ENCODE results near the gene FANCC.

GRCh38 chr9:95148208-95148520 is 169.3 kb downstream of the FANCC start:
- TF ChIP-seq CREB1 (IDR thresholded peaks at IDR 0.05; ENCODE audit: low read depth) = no peak
- TF ChIP-seq, protein P1, sequence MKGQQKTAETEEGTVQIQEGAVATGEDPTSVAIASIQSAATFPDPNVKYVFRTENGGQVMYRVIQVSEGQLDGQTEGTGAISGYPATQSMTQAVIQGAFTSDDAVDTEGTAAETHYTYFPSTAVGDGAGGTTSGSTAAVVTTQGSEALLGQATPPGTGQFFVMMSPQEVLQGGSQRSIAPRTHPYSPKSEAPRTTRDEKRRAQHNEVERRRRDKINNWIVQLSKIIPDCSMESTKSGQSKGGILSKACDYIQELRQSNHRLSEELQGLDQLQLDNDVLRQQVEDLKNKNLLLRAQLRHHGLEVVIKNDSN (IDR thresholded peaks at IDR 0.05) = no peak
- TF ChIP-seq TCF12 (IDR thresholded peaks at IDR 0.05; ENCODE audit: low read depth) = no peak
- TF ChIP-seq MAX (IDR thresholded peaks at IDR 0.05) = no peak
- no peak for TF ChIP-seq FOXM1 (IDR thresholded peaks at IDR 0.05; ENCODE audit: borderline replicate concordance, low read depth)

Data from Ishikawa (cell line).